Heart left ventricle (tissue), 16 donors: ENCODE results near the gene SGSM2. TPM values are rescaled to one million over a fixed set of nuclear protein-coding genes. Genes with fewer than 3 reads are reported as not detected.

Source experiments
- ATAC-seq, 4 donors: fragments of 200-7000 bp; cut with Tn5 transposase; one replicate each; pipeline ENCODE4 v1.9.1; 2020 to 2022; ENCODE audit warnings: moderate library complexity in 4 of 4, mild to moderate bottlenecking in 3 of 4, moderate number of reproducible peaks in 1 of 4
- DNase-seq, 5 donors: peaks; one replicate each; pipeline ENCODE4 v3.0.0-alpha.2; 2020
- H3K27ac ChIP-seq, 12 donors: fragments of 200-600 bp; sonication (generic) in 4 of 12; one replicate each; pipeline versions ENCODE4 v1.5.0 to v1.8.0; 2016 to 2022; ENCODE audit warnings: mild to moderate bottlenecking in 2 of 12
- H3K27me3 ChIP-seq, 9 donors: fragments of 200-600 bp; sonication (generic) in 2 of 9; one replicate each; pipeline versions ENCODE4 v1.5.1 to v1.8.0; 2016 to 2022; ENCODE audit warnings: mild to moderate bottlenecking in 3 of 9
- H3K36me3 ChIP-seq, 9 donors: fragments of 200-600 bp; sonication (generic) in 2 of 9; one replicate each; pipeline versions ENCODE4 v1.5.0 to v1.8.0; 2018 to 2022; ENCODE audit warnings: mild to moderate bottlenecking in 2 of 9
- H3K4me1 ChIP-seq, 12 donors: fragments of 200-600 bp; sonication (generic) in 4 of 12; one replicate each; pipeline versions ENCODE4 v1.5.0 to v1.8.0; 2016 to 2022; ENCODE audit warnings: mild to moderate bottlenecking in 3 of 12
- H3K4me3 ChIP-seq, 12 donors: fragments of 200-600 bp; sonication (generic) in 4 of 12; one replicate each; pipeline versions ENCODE4 v1.5.0 to v1.8.0; 2017 to 2022; ENCODE audit warnings: mild to moderate bottlenecking in 9 of 12, moderate library complexity in 4 of 12
- H3K9me3 ChIP-seq, 12 donors: fragments of 200-600 bp; sonication (generic) in 4 of 12; one replicate each; pipeline versions ENCODE4 v1.5.0 to v1.8.0; 2016 to 2022; ENCODE audit warnings: mild to moderate bottlenecking in 1 of 12
- POLR2A ChIP-seq, 2 donors: fragments of 450-650 bp; IDR thresholded peaks; one replicate each; pipeline ENCODE4 v1.6.1; 2017; ENCODE audit warnings: antibody characterized with exemption in 2 of 2, mild to moderate bottlenecking in 2 of 2, moderate library complexity in 2 of 2
- WGBS, 4 donors: extraction: QIAGEN DNeasy Blood & Tissue Kit in 2 of 4; methylation state at CpG; one replicate each; pipeline versions ENCODE4 v1.1.5 to v1.1.7; 2013 to 2018; 5-methylcytosine and 5-hydroxymethylcytosine counted together
- intact Hi-C, 10 donors: fragments of 100-400 bp; cut with DNase I; formaldehyde crosslinking; loops; one replicate each; pipeline versions ENCODE4 v1.11.1 to v1.14.2; 2022
- polyA plus RNA-seq, 2 donors: library from polyadenylated mRNA; stranded (reverse); fragments of 200-250 nt; gene quantifications; one replicate each; pipeline ENCODE4 v1.2.3, GENCODE V29; 2013
- total RNA-seq, 9 donors: library from RNA; depleted of rRNA in 2 of 9; stranded (reverse); fragments of >200 nt in 2 of 9; fragmentation: NEBNext Ultra II Directional in 3 of 9; extraction: Animal tissue kit (Norgen Biotek cat#: 25700) in 3 of 9; gene quantifications; one replicate each; pipeline versions ENCODE4 v1.1.0 to v1.2.4, GENCODE V29; 2016 to 2023
- TF ChIP-seq, protein P1 (sequence below), 12 donors: fragments of 200-600 bp; sonication (generic) in 4 of 12; IDR thresholded peaks; one replicate each; pipeline versions ENCODE4 v1.5.0 to v1.8.0; 2018 to 2022; ENCODE audit warnings: antibody characterized with exemption in 12 of 12, mild to moderate bottlenecking in 5 of 12
- donor health status: ischemic (EF 13 %, LVEDD 7.1; RV severe dilation, severe dysfunction).
- donor health status: healthy with polysubstance abuse.
- donor health status: DM: no; HTN: yes; CAD: no.
- donor health status: DM: no; HTN: no; CAD: no.
- donor health status: ischemic (EF 25% LVEDD 6.9; RV normal size, moderate dysfunction).
- donor health status: ischemic (EF 25% LVEDD 5.7; RV mildly dilated, moderate dysfunction).
- donor health status: healthy.
- donor health status: DM: yes; HTN: yes; CAD: no.
- donor health status: ischemic (EF 35%, LVEDD 5.7; RV mildly dilated, moderate dysfunction).
- donor health status: nonischemic (EF 11% LVEDD 7.7; RV severe dilation, severe dysfunction).
- donor health status: DM: yes; HTN: yes; CAD: no.
- donor health status: PGD.
- donor health status: ischemic (EF 29% LVEDD 5.4; RV normal size, mild dysfunction).
- donor health status: nonischemic (EF 23%, LVEDD 6.1; RV moderate dilation, normal function).

SGSM2 gene
- total and polyA plus RNA-seq, 11 donors: 17.0 to 35.1 (median 22.3) TPM

DNA sequence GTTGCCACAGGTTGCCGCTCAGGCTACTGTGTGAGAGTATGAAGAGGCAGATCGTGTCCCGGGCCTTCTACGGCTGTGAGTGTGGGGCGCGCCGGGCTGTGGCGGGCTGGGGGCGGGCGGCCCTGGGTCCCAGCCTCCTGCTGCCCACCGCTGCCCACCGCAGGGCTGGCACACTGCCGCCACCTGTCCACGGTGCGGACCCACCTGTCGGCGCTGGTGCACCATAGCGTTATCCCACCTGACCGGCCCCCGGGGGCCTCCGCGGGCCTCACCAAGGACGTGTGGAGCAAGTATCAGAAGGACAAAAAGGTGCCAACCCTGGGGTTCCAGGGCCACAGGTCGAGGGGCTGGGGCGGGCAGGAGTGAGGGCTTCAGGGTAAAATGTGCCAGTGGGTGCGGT, 34.9 kb downstream of the SGSM2 start:
- intact Hi-C loops: no loop called here
- peaks cover 0 to 63% (median 47%) of the 10 kb centered on the region in 9 donors for H3K36me3 ChIP-seq
- H3K27me3 ChIP-seq: no peaks in the 10 kb centered on the region
- TF ChIP-seq, protein P1, sequence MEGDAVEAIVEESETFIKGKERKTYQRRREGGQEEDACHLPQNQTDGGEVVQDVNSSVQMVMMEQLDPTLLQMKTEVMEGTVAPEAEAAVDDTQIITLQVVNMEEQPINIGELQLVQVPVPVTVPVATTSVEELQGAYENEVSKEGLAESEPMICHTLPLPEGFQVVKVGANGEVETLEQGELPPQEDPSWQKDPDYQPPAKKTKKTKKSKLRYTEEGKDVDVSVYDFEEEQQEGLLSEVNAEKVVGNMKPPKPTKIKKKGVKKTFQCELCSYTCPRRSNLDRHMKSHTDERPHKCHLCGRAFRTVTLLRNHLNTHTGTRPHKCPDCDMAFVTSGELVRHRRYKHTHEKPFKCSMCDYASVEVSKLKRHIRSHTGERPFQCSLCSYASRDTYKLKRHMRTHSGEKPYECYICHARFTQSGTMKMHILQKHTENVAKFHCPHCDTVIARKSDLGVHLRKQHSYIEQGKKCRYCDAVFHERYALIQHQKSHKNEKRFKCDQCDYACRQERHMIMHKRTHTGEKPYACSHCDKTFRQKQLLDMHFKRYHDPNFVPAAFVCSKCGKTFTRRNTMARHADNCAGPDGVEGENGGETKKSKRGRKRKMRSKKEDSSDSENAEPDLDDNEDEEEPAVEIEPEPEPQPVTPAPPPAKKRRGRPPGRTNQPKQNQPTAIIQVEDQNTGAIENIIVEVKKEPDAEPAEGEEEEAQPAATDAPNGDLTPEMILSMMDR (IDR thresholded peaks at IDR 0.05): no peak
- TF ChIP-seq POLR2A (IDR thresholded peaks at IDR 0.05): no peak
- peaks cover 0 to 29% (median 15%) of the 10 kb centered on the region in 12 donors for H3K4me1 ChIP-seq
- ATAC-seq: no peak
- H3K9me3 ChIP-seq: no peaks in the 10 kb centered on the region
- H3K27ac ChIP-seq: no peak overlapping the region
- DNase-seq: peak in 1 of 5 donors; percentile 60
- H3K4me3 ChIP-seq: no peak overlapping the region
- WGBS, 4 donors: 91 to 97% (median 96%) methylated on average over 17 to 26 of the region's 26 CpGs

DNA sequence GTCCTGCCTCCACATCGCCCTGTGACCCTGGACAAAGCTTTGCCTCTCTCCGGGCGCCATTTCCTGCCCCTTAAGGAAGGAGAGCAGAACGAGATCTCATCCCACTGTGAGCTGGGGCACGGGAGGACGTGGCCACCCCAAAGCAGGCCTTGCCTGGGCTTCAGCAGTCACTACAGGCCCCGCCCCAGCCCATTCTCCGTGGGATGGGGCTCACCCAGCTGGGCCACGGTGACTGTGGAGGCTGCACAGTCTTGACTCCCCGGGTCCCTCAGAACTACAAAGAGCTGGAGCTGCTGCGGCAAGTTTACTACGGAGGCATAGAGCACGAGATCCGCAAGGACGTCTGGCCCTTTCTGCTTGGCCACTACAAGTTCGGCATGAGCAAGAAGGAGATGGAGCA, 35.4 kb downstream of the SGSM2 start:
- no peak for ATAC-seq
- intact Hi-C loops: no loop called here
- 88 to 94% (median 93%) methylated on average over 13 to 16 of the region's 16 CpGs for WGBS, 4 donors
- DNase-seq: peak in 1 of 5 donors; percentile 60
- TF ChIP-seq POLR2A (IDR thresholded peaks at IDR 0.05): no peak
- TF ChIP-seq, protein P1 (IDR thresholded peaks at IDR 0.05): no peak
- Histone ChIP-seq H3K4me3 (no peak overlapping the region), H3K27ac (no peak overlapping the region), H3K36me3 (peaks cover 0 to 64% (median 52%) of the 10 kb centered on the region in 9 donors), H3K9me3 (no peaks in the 10 kb centered on the region), H3K4me1 (peaks cover 0 to 24% (median 13%) of the 10 kb centered on the region in 12 donors), H3K27me3 (no peaks in the 10 kb centered on the region)

DNA sequence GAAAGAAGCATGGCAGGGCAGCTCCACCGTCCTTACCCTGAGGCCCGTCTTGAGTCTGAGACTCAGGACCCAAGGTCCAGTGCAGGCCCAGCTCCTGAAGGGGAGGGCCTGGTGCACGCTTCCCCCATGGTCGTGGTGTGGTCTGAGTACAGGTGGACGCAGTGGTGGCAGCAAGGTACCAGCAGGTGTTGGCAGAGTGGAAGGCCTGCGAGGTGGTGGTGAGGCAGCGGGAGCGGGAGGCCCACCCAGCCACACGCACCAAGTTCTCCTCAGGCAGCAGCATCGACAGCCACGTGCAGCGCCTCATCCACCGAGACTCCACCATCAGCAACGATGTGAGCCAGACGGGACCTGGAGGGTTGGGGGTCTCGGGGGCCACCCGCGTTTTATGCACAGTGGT, 35.9 kb downstream of the SGSM2 start:
- Histone ChIP-seq H3K4me3 (no peak overlapping the region), H3K27ac (no peak overlapping the region), H3K36me3 (peaks cover 0 to 67% (median 56%) of the 10 kb centered on the region in 9 donors), H3K27me3 (no peaks in the 10 kb centered on the region), H3K4me1 (peaks cover 0 to 19% (median 9%) of the 10 kb centered on the region in 12 donors), H3K9me3 (no peaks in the 10 kb centered on the region)
- intact Hi-C loops: no loop called here
- 94 to 98% (median 96%) methylated on average over 15 to 18 of the region's 18 CpGs for WGBS, 4 donors
- no peak for DNase-seq
- no peak for TF ChIP-seq POLR2A (IDR thresholded peaks at IDR 0.05)
- TF ChIP-seq, protein P1 (IDR thresholded peaks at IDR 0.05): no peak
- no peak for ATAC-seq

DNA sequence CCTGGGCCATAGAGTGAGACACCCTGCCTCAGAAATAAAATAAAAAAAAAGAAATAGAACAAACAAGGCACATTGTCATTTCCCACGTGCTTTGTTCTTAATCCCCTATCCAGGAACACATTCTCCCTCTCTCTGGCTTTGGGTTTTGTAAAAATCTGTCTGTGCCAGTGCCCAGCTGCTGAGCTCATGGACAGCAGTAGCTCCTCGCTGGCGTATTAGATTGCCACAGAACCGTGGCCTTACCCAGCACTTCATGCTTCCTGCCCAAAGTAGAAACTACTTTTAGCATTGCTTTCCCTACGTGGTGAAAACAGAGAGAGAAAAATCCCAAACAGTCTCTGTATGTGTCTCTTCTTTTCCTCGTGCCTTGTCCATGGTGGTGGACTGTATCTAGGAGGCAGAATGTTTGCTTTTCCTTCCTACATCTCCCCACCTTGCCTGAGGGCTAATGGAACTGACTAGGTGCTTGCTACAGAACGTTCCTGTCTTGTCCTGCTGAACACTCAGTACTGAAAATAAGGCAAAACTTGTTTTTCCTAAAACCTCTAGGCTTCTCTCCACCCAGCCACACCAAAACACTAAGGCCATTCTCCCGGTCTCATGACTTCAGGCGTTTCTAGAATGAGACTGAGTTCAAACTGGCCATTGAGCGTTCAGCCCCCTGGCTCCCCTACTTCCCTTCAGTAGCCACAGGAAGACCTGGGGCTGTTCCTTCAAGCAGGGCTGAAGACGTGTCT, 37.4 kb downstream of the SGSM2 start:
- Histone ChIP-seq H3K27me3 (no peaks in the 10 kb centered on the region), H3K36me3 (peaks cover 0 to 79% (median 65%) of the 10 kb centered on the region in 9 donors)

More for the DNA sequence above, 37.4 kb downstream of the SGSM2 start:
- Histone ChIP-seq H3K9me3 (no peaks in the 10 kb centered on the region), H3K27ac (no peak overlapping the region), H3K4me3 (no peak overlapping the region), H3K4me1 (peaks cover 0 to 4% (median 0%) of the 10 kb centered on the region in 12 donors)
- WGBS, 4 donors: 87 to 90% (median 87%) methylated on average over 11 of the region's 11 CpGs
- intact Hi-C loops: no loop called here
- TF ChIP-seq, protein P1 (IDR thresholded peaks at IDR 0.05): no peak
- no peak for TF ChIP-seq POLR2A (IDR thresholded peaks at IDR 0.05)
- ATAC-seq (no peak), DNase-seq (no peak)
